IMR-90 (cell line): ENCODE measurements around the gene DYSF. TPM values are rescaled to one million over a fixed set of nuclear protein-coding genes. Genes with fewer than 3 reads are reported as not detected.

Experiments used
- ATAC-seq: fragments of 200-7000 bp; cut with Tn5 transposase; 2 replicates; pipeline ENCODE4 v1.9.1; 2020; ENCODE audit warnings: low read depth, mild to moderate bottlenecking, moderate library complexity
- BruUV-seq: library from RNA; stranded (reverse); fragments of 400-500 nt; replicated peaks from 2 replicates; lab custom pipeline; 2021; lab: Mats Ljungman, UMichigan
- CTCF ChIA-PET: fragments of 300-600 bp; formaldehyde crosslinking; extraction: SDS; loops from one replicate; lab custom pipeline; 2021; ENCODE audit warnings: antibody characterized with exemption; lab: Yijun Ruan, JAX
- POLR2A ChIA-PET: fragments of 300-600 bp; sonication (Branson Sonifier 250); formaldehyde crosslinking; loops from one replicate; lab custom pipeline; 2022; ENCODE audit warnings: antibody characterized with exemption; ENCODE audit not compliant: unreplicated experiment; lab: Charles Lee
- DNase-seq: peaks from one replicate; pipeline ENCODE4 v3.0.0; 2013
- H2AFZ ChIP-seq: replicated peaks from 2 replicates; pipeline ENCODE3; 2013; ENCODE audit warnings: low read length, mild to moderate bottlenecking; ENCODE audit not compliant: poor library complexity
- H2AK5ac ChIP-seq: 2 replicates; pipeline ENCODE4 v1.6.1; 2013; ENCODE audit warnings: low read depth, low read length, inconsistent platforms
- H2AK9ac ChIP-seq: replicated peaks from 2 replicates; pipeline ENCODE3; 2013; ENCODE audit warnings: mild to moderate bottlenecking, low read depth, low read length, moderate library complexity; ENCODE audit not compliant: poor library complexity
- H2BK120ac ChIP-seq: 2 replicates; pipeline ENCODE4 v1.6.1; 2013; ENCODE audit warnings: low read depth, low read length, inconsistent platforms
- H2BK15ac ChIP-seq: 3 replicates; pipeline ENCODE4 v1.6.1; 2013; ENCODE audit warnings: low read depth, low read length, inconsistent platforms
- H2BK20ac ChIP-seq: 2 replicates; pipeline ENCODE4 v1.6.1; 2013; ENCODE audit warnings: low read depth, mild to moderate bottlenecking, inconsistent platforms, low read length, moderate library complexity
- H2BK5ac ChIP-seq: 2 replicates; pipeline ENCODE4 v1.6.1; 2013; ENCODE audit warnings: mild to moderate bottlenecking, low read depth, low read length, inconsistent platforms; ENCODE audit not compliant: poor library complexity, severe bottlenecking
- H3K14ac ChIP-seq: replicated peaks from 2 replicates; pipeline ENCODE4 v1.6.1; 2013; ENCODE audit warnings: low read depth, low read length, inconsistent platforms
- H3K18ac ChIP-seq: 2 replicates; pipeline ENCODE4 v1.6.1; 2013; ENCODE audit warnings: low read depth, low read length, control low read depth
- H3K23ac ChIP-seq: 2 replicates; pipeline ENCODE4 v1.6.1; 2013; ENCODE audit warnings: low read depth, low read length, inconsistent platforms
- H3K27ac ChIP-seq: 2 replicates; pipeline ENCODE4 v1.5.1; 2013; ENCODE audit warnings: mild to moderate bottlenecking, control low read depth, low read length; ENCODE audit not compliant: insufficient read depth
- H3K27me3 ChIP-seq: 2 replicates; pipeline ENCODE4 v1.6.1; 2013; ENCODE audit warnings: low read length; ENCODE audit not compliant: control insufficient read depth, insufficient read depth
- H3K36me3 ChIP-seq: 2 replicates; pipeline ENCODE4 v1.6.1; 2013; ENCODE audit warnings: low read length, mixed read lengths; ENCODE audit not compliant: control insufficient read depth, insufficient read depth
- H3K4ac ChIP-seq: 2 replicates; pipeline ENCODE4 v1.6.1; 2013; ENCODE audit warnings: low read depth, low read length, inconsistent platforms
- H3K4me1 ChIP-seq: 2 replicates; pipeline ENCODE4 v1.6.1; 2013; ENCODE audit warnings: low read length, mixed read lengths; ENCODE audit not compliant: control insufficient read depth, insufficient read depth
- H3K4me2 ChIP-seq: 2 replicates; pipeline ENCODE4 v1.6.1; 2013; ENCODE audit warnings: low read depth, mild to moderate bottlenecking, control low read depth, low read length, moderate library complexity
- H3K4me3 ChIP-seq: 2 replicates; pipeline ENCODE4 v1.5.1; 2013; ENCODE audit warnings: low read depth, mild to moderate bottlenecking, control low read depth, low read length, moderate library complexity; ENCODE audit not compliant: insufficient read depth
- H3K56ac ChIP-seq: 2 replicates; pipeline ENCODE4 v1.6.1; 2013; ENCODE audit warnings: low read length, inconsistent platforms; ENCODE audit not compliant: insufficient read depth; ENCODE audit errors: extremely low read depth
- H3K79me1 ChIP-seq, 2 experiments: 2 replicates each; pipeline ENCODE4 v1.6.1; 2013; ENCODE audit warnings: low read length in 2 of 2, inconsistent platforms in 1 of 2, low read depth in 1 of 2
- H3K9ac ChIP-seq: 2 replicates; pipeline ENCODE4 v1.6.1; 2013; ENCODE audit warnings: low read depth, low read length, control low read depth
- H3K9me1 ChIP-seq: 2 replicates; pipeline ENCODE4 v1.6.1; 2013; ENCODE audit warnings: low read length, inconsistent platforms; ENCODE audit not compliant: insufficient read depth
- H3K9me3 ChIP-seq: 2 replicates; pipeline ENCODE4 v1.6.1; 2013; ENCODE audit warnings: low read length; ENCODE audit not compliant: control insufficient read depth, insufficient read depth
- H4K20me1 ChIP-seq: 2 replicates; pipeline ENCODE4 v1.6.1; 2013; ENCODE audit warnings: low read length, inconsistent platforms; ENCODE audit not compliant: insufficient read depth
- H4K5ac ChIP-seq: 2 replicates; pipeline ENCODE4 v1.6.1; 2013; ENCODE audit warnings: mild to moderate bottlenecking, low read depth, low read length, control low read depth
- H4K8ac ChIP-seq, 2 experiments: 2 replicates each; pipeline ENCODE4 v1.6.1; 2013; ENCODE audit warnings: low read depth in 2 of 2, low read length in 2 of 2, control low read depth in 1 of 2, inconsistent platforms in 1 of 2
- H4K91ac ChIP-seq: 2 replicates; pipeline ENCODE4 v1.6.1; 2013; ENCODE audit warnings: low read depth, low read length, inconsistent platforms; ENCODE audit not compliant: insufficient read depth
- CHD1 ChIP-seq: IDR thresholded peaks from 2 replicates; pipeline ENCODE4 v1.6.1; 2012; ENCODE audit warnings: low read depth, low read length, improper control_type of control experiment
- FOS ChIP-seq: fragments of 150-350 bp; IDR thresholded peaks from 2 replicates; pipeline ENCODE4 v1.6.1; 2016; ENCODE audit warnings: low read depth, low read length
- MXI1 ChIP-seq: IDR thresholded peaks from 2 replicates; pipeline ENCODE4 v1.6.1; 2012; ENCODE audit warnings: low read depth, mild to moderate bottlenecking, low read length, moderate library complexity, borderline replicate concordance
- NFE2L2 ChIP-seq: fragments of 150-350 bp; IDR thresholded peaks from 2 replicates; pipeline ENCODE4 v1.6.1; 2016; ENCODE audit warnings: low read depth, mild to moderate bottlenecking, low read length
- POLR2A ChIP-seq: IDR thresholded peaks from 2 replicates; pipeline ENCODE4 v1.6.1; 2012; ENCODE audit warnings: mild to moderate bottlenecking, low read depth, low read length
- RAD21 ChIP-seq: IDR thresholded peaks from 2 replicates; pipeline ENCODE4 v1.6.1; 2012; ENCODE audit warnings: low read length, improper control_type of control experiment
- RCOR1 ChIP-seq: IDR thresholded peaks from 2 replicates; pipeline ENCODE4 v1.6.1; 2012; ENCODE audit warnings: mild to moderate bottlenecking, low read length, improper control_type of control experiment; ENCODE audit not compliant: insufficient replicate concordance
- RFX5 ChIP-seq: IDR thresholded peaks from 2 replicates; pipeline ENCODE4 v1.8.0; 2012; ENCODE audit warnings: low read depth, mild to moderate bottlenecking, low read length, moderate library complexity
- SMC3 ChIP-seq: fragments of 150-350 bp; IDR thresholded peaks from 2 replicates; pipeline ENCODE4 v1.6.1; 2016; ENCODE audit warnings: low read depth, mild to moderate bottlenecking, antibody characterized with exemption, low read length, moderate library complexity
- WGBS, 2 experiments: methylation state at CpG; one replicate each; pipeline versions ENCODE4 v1.1.5 to v1.1.7; 2013; ENCODE audit warnings: missing lambda C conversion rate in 2 of 2; ENCODE audit not compliant: insufficient read length in 1 of 2; ENCODE audit errors: extremely low coverage in 2 of 2; 5-methylcytosine and 5-hydroxymethylcytosine counted together
- dilution Hi-C: fragments of 300-500 bp; cut with HindIII; formaldehyde crosslinking; loops from one replicate; pipeline ENCODE4 v1.14.3; 2018; ENCODE audit warnings: low sequenced_read_pairs; ENCODE audit not compliant: unreplicated experiment
- in situ Hi-C: fragments of 300-500 bp; cut with MboI; formaldehyde crosslinking; loops from 3 replicates; pipeline ENCODE4 v1.14.3; 2019; ENCODE audit warnings: low sequenced_read_pairs, inconsistent platforms, mixed read lengths
- intact Hi-C: fragments of 100-400 bp; cut with micrococcal nuclease; formaldehyde crosslinking; loops from 2 replicates; pipeline ENCODE4 v1.10.0; 2022
- polyA plus RNA-seq, 3 experiments: library from polyadenylated mRNA; depleted of rRNA; stranded (reverse); fragments of >200 nt; gene quantifications; 2 replicates each; pipeline ENCODE4 v1.2.3, GENCODE V29; 2012; ENCODE audit warnings: low replicate concordance in 1 of 3
- total RNA-seq: library from RNA; depleted of rRNA; stranded (reverse); fragments of >200 nt; gene quantifications from 2 replicates; pipeline ENCODE4 v1.2.3, GENCODE V29; 2012
- TF ChIP-seq, protein P1 (sequence below): fragments of 150-350 bp; IDR thresholded peaks from 2 replicates; pipeline ENCODE4 v1.6.1; 2017; ENCODE audit warnings: mild to moderate bottlenecking, antibody characterized with exemption, low read length, low read depth
- TF ChIP-seq, protein P2 (sequence below): fragments of 150-350 bp; IDR thresholded peaks from 2 replicates; pipeline ENCODE4 v1.6.1; 2016; ENCODE audit warnings: low read depth, mild to moderate bottlenecking, low read length, moderate library complexity, borderline replicate concordance

Gene DYSF
- total and polyA plus RNA-seq, 2 of the 4 experiments (the other 2 are of a cell fraction): 0.09 to 0.18 TPM

DNA sequence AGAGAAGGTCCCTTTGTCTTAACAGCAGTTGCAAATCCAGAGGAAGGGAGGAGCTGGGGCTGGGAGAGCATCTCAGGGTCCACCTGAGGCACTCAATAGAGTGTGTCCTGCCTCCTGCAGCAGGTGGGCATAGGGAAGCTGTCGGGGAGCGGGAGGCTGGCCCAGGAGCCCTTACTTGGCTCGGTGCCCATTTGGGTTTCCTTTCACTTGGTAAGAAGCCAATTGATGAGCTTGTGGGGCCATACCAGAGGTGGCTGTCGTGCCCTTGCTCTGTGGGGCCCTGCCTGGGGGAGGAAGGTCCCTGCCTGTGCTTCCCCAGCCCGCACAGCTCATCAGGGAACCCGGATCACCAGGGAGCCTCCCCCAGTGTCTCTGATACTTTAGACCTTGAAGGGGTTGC, 229.7 kb downstream of the DYSF start:
- dilution Hi-C loops: no loop called here
- Histone ChIP-seq H3K4me1 (no peaks in the 10 kb centered on the region), H2BK120ac (no peak overlapping the region), H3K4ac (no peak overlapping the region), H3K56ac (no peak overlapping the region), H2BK20ac (no peak overlapping the region), H3K79me1 (no peaks in the 10 kb centered on the region), H3K27ac (no peak overlapping the region), H4K5ac (no peak overlapping the region), H3K9ac (no peak overlapping the region), H3K18ac (no peak overlapping the region), H2AK5ac (no peak overlapping the region), H3K9me1 (no peaks in the 10 kb centered on the region), H3K9me3 (no peaks in the 10 kb centered on the region), H3K36me3 (no peaks in the 10 kb centered on the region), H3K4me2 (no peak overlapping the region), H4K8ac (no peak overlapping the region), H3K27me3 (peaks cover 18% of the 10 kb centered on the region), H2AFZ (no peak overlapping the region), H3K4me3 (no peak overlapping the region), H3K14ac (no peak overlapping the region), H2AK9ac (no peak overlapping the region), H2BK15ac (no peak overlapping the region), H4K91ac (no peak overlapping the region), H2BK5ac (no peak overlapping the region), H4K20me1 (no peaks in the 10 kb centered on the region), H3K23ac (no peak overlapping the region)
- DNase-seq (no peak), ATAC-seq (no peak)
- POLR2A ChIA-PET: no interaction called here
- CTCF ChIA-PET: no interaction called here
- intact Hi-C loops: no loop called here
- TF ChIP-seq NFE2L2 (no peak), FOS (no peak), POLR2A (no peak), CHD1 (no peak), RAD21 (no peak), MXI1 (no peak), RFX5 (no peak), RCOR1 (no peak), SMC3 (no peak)
- TF ChIP-seq, protein P1, sequence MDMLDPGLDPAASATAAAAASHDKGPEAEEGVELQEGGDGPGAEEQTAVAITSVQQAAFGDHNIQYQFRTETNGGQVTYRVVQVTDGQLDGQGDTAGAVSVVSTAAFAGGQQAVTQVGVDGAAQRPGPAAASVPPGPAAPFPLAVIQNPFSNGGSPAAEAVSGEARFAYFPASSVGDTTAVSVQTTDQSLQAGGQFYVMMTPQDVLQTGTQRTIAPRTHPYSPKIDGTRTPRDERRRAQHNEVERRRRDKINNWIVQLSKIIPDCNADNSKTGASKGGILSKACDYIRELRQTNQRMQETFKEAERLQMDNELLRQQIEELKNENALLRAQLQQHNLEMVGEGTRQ: no peak
- TF ChIP-seq, protein P2, sequence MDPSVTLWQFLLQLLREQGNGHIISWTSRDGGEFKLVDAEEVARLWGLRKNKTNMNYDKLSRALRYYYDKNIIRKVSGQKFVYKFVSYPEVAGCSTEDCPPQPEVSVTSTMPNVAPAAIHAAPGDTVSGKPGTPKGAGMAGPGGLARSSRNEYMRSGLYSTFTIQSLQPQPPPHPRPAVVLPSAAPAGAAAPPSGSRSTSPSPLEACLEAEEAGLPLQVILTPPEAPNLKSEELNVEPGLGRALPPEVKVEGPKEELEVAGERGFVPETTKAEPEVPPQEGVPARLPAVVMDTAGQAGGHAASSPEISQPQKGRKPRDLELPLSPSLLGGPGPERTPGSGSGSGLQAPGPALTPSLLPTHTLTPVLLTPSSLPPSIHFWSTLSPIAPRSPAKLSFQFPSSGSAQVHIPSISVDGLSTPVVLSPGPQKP: no peak
- no TSS peak for BruUV-seq
- in situ Hi-C loops: no loop called here
- 20% methylated on average over 1 of the region's 6 CpGs; no CpG with 5 or more reads in 1 of the 2 experiments for WGBS, 2 experiments
